Measurements from ENCODE around the gene ATF1.
A peak's percentile ranks its signal among the peaks of the same experiment; 100 is the strongest.

ATF1 gene

GRCh38 chr12:50742776-50743175 lies 21.1 kb upstream of the ATF1 start:
- TF ChIP-seq CTCF (IDR thresholded peaks at IDR 0.05; ENCODE audit: low read depth, low read length) (no peak), POLR2A (IDR thresholded peaks at IDR 0.05; ENCODE audit: extremely low read depth, insufficient read length) (no peak), MYC (IDR thresholded peaks at IDR 0.05; ENCODE audit: low read depth, low read length) (no peak), MAX (IDR thresholded peaks at IDR 0.05; ENCODE audit: low read depth, low read length) (no peak)
- H3K4me3 ChIP-seq (ENCODE audit: low read depth, low read length), result no peak overlapping the region
- no peak for DNase-seq (ENCODE audit: low read depth)

- H3K4me3 ChIP-seq (ENCODE audit: low read depth, low read length), result no peak overlapping the region
- TF ChIP-seq POLR2A (IDR thresholded peaks at IDR 0.05; ENCODE audit: extremely low read depth, insufficient read length) (no peak), CTCF (IDR thresholded peaks at IDR 0.05; ENCODE audit: low read depth, low read length) (no peak), MYC (IDR thresholded peaks at IDR 0.05; ENCODE audit: low read depth, low read length) (no peak), MAX (IDR thresholded peaks at IDR 0.05; ENCODE audit: low read depth, low read length) (no peak)
- peak; percentile 21 for DNase-seq (ENCODE audit: low read depth)
These were observed 18.0 kb upstream of the ATF1 start for GRCh38 chr12:50745861-50746260.

- no peak for DNase-seq (ENCODE audit: low read depth)
- TF ChIP-seq POLR2A (IDR thresholded peaks at IDR 0.05; ENCODE audit: extremely low read depth, insufficient read length), result no peak
- no peak for TF ChIP-seq CTCF (IDR thresholded peaks at IDR 0.05; ENCODE audit: low read depth, low read length)
- no peak for TF ChIP-seq MAX (IDR thresholded peaks at IDR 0.05; ENCODE audit: low read depth, low read length)
- TF ChIP-seq MYC (IDR thresholded peaks at IDR 0.05; ENCODE audit: low read depth, low read length), result no peak
These were observed 17.5 kb upstream of the ATF1 start for GRCh38 chr12:50746431-50746830.

GRCh38 chr12:50747817-50748216 lies 16.1 kb upstream of the ATF1 start:
- no peak for TF ChIP-seq CTCF (IDR thresholded peaks at IDR 0.05; ENCODE audit: low read depth, low read length)
- TF ChIP-seq POLR2A (IDR thresholded peaks at IDR 0.05; ENCODE audit: extremely low read depth, insufficient read length), result no peak
- no peak for TF ChIP-seq MAX (IDR thresholded peaks at IDR 0.05; ENCODE audit: low read depth, low read length)
- TF ChIP-seq MYC (IDR thresholded peaks at IDR 0.05; ENCODE audit: low read depth, low read length), result no peak
- H3K4me3 ChIP-seq (ENCODE audit: low read depth, low read length), result no peak overlapping the region
- DNase-seq (ENCODE audit: low read depth), result no peak

More at GRCh38 chr12:50746431-50746830, 17.5 kb upstream of the ATF1 start:
- H3K4me3 ChIP-seq (ENCODE audit: low read depth, low read length), result no peak overlapping the region

GRCh38 chr12:50749459-50749882 lies 14.4 kb upstream of the ATF1 start:
- no peak overlapping the region for H3K4me3 ChIP-seq (ENCODE audit: low read depth, low read length)
- no peak for DNase-seq (ENCODE audit: low read depth)
- TF ChIP-seq POLR2A (IDR thresholded peaks at IDR 0.05; ENCODE audit: extremely low read depth, insufficient read length) (no peak), MAX (IDR thresholded peaks at IDR 0.05; ENCODE audit: low read depth, low read length) (no peak), MYC (IDR thresholded peaks at IDR 0.05; ENCODE audit: low read depth, low read length) (no peak), CTCF (IDR thresholded peaks at IDR 0.05; ENCODE audit: low read depth, low read length) (no peak)

- DNase-seq (ENCODE audit: low read depth), result no peak
- TF ChIP-seq MAX (IDR thresholded peaks at IDR 0.05; ENCODE audit: low read depth, low read length), result no peak
- no peak for TF ChIP-seq POLR2A (IDR thresholded peaks at IDR 0.05; ENCODE audit: extremely low read depth, insufficient read length)
- no peak for TF ChIP-seq CTCF (IDR thresholded peaks at IDR 0.05; ENCODE audit: low read depth, low read length)
- no peak for TF ChIP-seq MYC (IDR thresholded peaks at IDR 0.05; ENCODE audit: low read depth, low read length)
These were observed 13.5 kb upstream of the ATF1 start for GRCh38 chr12:50750366-50750765.

More at GRCh38 chr12:50750366-50750765, 13.5 kb upstream of the ATF1 start:
- no peak overlapping the region for H3K4me3 ChIP-seq (ENCODE audit: low read depth, low read length)

All from NB4 (cell line).